Measurements from ENCODE around the gene KCNK2.

The KCNK2 gene, protein sequence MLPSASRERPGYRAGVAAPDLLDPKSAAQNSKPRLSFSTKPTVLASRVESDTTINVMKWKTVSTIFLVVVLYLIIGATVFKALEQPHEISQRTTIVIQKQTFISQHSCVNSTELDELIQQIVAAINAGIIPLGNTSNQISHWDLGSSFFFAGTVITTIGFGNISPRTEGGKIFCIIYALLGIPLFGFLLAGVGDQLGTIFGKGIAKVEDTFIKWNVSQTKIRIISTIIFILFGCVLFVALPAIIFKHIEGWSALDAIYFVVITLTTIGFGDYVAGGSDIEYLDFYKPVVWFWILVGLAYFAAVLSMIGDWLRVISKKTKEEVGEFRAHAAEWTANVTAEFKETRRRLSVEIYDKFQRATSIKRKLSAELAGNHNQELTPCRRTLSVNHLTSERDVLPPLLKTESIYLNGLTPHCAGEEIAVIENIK

DNA sequence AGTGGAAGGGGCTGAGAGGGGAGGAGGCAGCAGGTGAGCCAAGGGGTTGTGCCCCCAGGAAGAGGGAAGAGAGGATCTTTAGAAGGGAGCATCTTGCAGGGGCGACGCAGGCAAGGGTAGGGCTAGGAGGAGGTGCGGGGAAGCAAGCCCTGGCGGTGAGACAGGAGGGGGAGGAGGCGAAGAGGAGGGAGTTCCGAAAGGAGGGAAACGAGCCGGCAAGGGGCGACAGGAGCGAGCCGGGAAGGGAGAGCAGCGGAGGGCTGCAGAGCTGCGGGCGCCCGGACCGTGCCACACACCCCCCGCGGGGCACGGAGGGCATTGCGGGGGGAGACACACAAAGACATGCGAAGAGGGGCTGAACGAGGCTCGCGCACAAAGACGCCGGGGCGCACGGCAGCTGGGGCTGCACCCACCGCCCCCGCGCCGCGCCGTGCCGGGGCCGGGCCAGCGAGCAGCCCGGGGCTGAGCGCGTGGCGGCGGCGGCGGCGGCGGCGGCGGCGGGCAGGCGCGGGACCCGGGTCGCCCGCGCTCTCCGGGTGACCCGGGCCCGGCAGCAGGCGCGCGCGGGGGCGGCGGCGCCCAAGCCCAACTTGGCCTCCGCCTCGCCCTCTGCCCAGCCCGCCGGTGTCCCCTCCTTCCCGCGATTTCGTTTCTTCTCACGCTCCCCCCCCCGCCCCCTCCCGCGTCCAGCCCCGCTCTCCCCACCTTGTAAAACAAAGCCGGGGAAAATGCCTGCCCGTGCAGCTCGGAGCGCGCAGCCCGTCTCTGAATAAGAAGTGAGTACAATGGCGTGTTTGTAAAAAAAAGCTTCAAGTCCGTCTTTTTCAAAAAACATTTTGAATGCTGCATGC lies at the start of gene KCNK2:
TSS of gene KCNK2 (plus strand) at position 206 of the 851 bp plus-strand sequence. CDS start 649 bp downstream, outside the sequence.
- DNase-seq, result peak; percentile 78

DNA sequence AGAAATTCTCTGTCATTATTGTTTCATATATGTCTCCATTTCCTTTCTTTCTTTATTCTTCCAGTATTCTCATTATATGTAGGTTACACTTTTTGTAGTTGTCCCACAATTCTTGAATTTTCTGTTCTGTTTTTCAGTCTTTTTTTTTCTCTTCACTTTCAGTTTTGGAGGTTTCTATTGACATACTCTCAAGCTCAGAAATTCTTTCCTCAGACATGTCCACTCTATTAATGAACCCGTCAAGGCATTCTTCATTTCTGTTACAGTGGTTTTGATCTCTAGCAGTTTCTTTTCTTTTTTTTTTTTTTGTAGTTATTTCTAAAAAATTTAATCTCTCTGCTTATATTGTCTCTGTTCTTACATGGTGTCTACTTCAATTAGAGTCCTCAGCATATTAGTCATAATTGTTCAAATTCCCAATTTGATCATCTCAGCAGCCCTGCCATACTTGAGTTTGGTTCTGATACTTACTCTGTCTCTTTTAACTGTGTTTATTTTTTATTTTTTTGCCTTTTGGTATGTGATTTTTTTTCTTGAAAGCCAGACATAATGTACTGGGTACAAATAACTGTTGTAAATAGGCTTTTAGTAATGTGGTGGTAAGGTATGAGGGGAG lies 49.5 kb upstream of the KCNK2 start:
- no peak for DNase-seq

DNA sequence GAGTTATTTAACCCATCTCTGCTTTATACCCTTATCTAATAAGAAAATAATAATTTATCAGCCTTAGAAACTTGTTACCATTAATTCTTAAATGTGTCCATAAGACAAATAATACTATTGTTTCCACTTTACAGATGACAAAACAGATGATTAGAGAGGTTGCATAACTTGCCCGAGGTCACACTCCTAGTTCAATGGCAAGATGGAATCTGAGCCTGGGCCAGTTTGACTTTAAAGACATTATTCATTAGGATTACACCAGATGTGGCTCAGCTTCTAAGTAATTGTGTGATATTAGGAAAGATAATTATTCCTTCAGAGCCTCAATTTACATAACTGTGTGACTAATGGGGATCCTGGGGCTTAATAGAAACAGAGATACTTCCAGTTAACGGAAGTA lies 42.3 kb upstream of the KCNK2 start:
- DNase-seq, result no peak

DNA sequence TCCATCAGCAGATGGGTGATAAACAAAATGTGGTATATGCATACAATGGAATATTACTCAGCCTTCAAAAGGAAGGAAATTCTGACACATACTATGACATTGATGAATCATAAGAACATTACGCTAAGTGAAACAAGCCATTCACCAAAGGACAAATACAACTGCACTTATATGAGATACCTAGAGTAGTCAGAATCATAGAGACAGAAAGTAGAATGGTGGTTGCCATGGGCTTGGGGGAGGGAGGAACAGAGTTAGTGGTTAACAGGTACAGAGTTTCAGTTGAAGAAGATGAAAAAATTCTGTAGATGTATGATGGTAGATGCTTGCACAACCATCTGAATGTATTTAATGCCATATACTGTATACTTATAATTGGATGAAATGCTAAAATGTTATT lies 39.1 kb upstream of the KCNK2 start:
- no peak for DNase-seq

DNA sequence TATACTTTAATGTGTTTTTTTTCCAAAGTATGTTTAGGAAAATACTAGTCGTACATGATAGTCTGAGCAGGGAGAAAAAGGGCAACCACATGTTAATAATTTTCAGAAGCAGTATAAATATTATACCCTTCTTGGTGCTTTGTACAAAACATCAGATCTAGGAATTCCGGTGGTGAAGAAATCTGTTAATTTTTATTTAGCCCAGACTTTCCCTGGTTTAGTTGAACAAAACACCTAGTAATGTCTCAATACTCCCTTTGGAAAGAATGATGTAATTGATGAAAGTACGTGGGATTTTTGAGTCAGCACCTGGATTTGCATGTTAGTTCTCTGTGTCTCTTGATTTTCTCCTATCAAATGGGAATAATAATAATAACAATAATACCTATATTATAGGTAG lies 38.4 kb upstream of the KCNK2 start:
- DNase-seq, result no peak

DNA sequence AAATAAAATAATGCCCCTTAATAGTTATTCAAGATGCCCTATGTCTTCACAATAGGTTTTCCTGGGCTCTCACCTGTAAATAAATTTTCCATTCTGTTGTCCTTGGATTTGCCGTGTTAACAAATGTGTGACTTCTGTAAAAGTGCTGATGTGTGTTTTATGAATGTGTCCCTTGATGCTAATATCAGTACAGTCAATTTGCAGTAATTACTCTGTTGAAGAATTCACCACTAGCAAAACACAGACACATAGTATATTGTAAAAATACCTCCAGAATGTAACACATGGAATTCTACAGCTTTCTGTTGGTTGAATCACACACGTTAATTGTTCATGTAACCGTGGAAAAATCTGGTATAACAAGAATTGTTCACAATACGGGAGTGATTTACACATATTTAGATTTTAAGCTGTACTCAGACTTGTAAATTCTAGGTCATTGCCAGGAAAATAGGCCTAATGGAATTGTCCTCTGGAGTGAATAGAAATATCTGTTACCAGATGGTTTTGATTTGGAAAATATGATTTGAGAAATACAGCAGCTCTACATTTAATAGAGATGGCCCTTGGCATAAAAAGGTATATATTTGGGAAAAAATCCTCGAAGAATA lies 36.7 kb upstream of the KCNK2 start:
- DNase-seq, result no peak

DNA sequence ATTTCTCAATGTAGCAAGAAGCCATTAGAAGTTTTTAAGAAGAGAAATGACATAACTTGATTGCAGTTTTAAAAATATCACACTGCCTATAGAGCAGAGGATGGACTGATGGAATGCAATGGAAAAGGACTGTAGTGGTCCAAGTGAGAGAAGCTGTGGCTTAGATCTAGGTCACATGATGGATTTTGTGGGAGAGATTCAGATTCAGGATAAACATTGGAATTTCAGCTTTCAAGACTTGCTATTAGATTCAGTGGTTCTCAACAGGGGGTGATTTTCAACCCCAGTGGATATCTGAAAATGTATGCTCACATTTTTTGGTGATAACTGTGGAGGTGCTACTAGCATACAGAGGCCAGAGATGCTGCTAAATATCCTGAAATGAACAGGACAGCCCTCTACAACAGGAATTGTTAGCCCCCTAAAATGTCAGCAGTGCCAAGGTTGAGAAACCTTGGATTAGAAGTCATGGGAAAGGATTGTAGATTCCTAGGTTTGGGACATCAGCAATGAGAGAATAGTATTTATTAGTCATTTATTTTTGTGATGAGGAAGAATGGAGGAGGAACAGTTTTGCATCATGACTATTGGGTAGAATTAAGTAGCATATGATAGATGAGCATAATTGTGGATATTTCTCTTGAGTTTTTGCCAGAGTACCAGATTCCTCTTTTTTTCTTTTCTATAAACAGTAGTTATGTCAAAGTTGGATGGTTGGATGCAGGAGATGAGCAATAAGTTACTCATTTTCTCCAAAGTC lies 30.1 kb upstream of the KCNK2 start:
- no peak for DNase-seq

DNA sequence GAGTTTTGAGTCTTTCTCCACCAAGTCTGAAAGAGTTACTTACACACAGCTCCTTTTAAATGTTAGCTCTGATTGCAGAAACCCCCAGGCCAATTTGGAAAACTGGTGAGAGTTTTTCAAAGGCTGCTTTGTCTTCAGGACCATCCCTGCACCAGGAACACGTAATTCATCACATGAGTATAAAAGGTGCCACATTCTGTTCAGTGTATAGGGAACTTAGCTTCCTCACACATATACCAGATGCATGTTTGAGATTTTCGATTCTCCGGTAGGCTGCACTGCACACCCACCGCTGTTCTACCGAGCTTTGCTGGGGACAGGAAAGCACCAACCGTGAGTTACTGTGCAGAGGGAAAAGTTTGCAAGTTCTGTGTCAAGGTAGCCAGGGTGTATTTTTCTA lies 28.3 kb upstream of the KCNK2 start:
- DNase-seq, result no peak

DNA sequence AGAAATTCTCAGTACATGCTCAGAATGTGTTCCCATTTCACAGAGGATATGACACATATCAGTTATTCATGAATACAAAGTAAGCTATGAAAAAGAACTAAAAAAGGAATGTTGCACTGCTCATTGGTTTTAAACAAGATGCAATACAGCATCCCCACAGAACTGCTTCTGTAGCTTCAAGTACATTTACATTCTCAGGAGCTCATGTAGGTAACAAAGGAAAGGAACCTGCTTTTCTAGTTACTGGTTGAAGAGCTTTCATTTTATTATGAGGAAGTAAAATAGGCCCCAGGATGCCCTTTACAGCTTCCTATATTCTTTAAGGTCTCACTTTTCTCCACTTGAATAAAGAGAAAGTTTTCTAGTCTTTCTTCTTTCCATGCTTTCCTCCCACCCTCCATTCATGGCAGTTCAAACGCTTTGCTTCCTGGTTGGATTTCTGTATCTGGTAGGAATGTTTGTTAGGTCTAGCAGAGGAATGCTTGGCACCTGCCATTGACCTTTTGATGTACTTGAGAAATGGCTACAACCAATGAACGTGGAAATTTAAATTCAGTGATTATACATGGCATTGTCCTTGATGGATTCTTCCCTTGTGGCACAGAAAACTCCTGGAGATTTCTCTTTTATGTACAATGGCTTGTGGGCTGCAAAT lies 27.1 kb upstream of the KCNK2 start:
- DNase-seq, result no peak

DNA sequence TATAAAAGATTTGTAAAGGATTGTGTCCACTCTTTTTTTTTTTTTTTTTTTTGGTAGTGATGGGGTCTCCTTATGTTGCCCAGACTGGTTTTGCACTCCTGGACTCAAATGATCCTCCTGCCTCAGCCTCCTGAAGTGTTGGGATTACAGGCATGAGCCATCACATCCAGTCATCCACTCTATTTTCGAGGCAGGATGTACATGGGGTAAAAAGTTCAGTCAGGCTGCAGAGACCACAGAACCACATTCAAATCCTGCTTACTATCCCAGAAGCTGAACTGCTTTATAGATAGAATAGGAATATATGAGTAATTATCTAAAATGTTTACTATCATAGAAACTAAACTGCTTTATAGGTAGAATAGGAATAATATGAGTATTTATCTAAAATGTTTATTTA lies 26.0 kb upstream of the KCNK2 start:
- DNase-seq, result no peak

DNA sequence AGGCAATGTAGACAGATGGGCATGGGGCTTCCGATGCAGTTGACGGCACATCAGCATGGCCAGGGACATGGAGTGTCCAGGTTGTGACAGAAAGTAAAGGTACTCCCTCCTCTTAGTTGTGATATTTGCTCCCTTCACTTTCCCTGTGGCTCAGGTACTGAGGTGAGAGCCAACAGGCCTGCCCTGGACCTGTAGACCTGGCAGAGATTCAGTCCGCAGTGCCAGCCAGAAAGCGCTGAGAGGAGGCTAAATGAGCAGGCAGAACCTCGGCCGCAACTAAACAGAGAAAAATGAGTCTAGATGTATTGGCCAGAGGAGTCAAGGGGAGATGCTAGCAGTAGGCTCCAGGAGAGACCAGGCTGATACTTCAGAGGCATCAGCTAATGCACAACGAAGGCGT lies 22.6 kb upstream of the KCNK2 start:
- no peak for DNase-seq

DNA sequence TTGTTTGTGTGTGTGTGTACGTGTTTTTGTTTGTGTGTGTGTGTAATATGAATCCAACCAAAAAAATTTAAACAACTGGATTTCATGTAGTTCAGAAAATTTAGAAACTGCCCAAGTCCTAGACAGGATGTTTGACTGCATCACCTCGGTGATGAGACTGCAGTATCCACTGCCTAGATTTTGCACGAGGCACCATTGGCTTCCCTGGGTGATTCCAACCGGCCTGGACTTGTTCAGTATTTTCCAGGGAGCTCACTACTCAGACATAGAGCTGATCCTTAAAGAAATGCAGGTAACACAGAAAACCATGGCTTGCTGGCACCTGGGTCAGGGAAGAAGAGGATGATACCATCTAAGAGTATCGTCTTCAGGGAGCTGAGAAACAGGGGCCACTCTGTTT lies 18.2 kb upstream of the KCNK2 start:
- no peak for DNase-seq

DNA sequence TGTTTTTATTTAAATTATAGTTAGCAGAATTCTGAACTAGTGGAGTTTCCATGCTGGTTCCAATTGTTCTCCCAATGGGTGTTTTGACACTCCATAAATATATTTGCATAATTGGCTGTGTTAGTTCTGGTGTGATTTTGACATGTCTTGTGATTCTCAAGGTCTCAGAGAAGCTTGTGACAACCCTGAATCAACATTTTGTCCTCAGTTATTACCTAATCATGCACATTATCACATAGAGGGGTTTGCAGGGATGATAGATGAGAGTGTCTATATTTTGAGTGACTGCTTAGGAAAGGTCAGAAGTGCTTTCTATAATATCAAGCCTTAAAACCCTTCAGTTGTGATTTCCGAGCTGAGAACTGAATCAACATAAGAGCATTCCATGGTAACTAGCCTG lies 11.5 kb upstream of the KCNK2 start:
- DNase-seq, result no peak

DNA sequence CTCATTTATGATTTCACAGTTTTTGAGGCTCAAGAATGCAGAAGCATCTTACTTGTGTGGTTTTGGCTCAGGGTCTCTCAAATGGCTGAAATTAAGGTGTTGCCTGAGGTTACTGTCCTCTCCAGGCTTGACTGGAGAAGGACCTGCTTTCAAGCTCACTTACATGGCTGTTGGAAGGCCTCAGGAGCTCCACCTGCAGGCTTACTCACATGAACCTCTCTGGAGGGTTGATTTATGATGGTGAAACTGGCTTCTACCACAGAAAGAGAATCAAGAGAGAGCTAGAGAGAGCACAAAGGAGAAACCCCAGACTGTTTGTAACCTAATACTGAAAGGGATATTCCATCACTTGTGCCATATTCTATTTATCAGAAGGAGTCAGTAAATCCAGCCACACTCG lies 6.2 kb upstream of the KCNK2 start:
- DNase-seq, result no peak

DNA sequence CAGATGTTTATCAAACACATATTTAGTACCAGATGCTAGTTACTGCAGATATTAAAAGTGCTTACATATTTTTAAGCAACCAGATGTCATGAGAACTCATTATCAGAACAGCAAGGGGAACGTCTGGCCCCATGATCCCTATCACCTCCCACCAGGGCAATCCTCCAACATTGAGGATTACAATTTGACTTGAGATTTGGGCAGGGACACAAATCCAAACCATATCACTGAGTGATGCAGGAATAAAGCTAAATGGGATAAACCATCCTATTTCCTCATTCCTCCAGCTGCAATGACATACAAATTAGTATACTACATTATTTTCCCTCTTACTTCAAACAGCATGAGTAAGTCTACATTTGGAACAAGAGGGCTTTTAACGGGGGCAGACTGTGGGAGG lies 3.1 kb upstream of the KCNK2 start:
- DNase-seq, result no peak

DNA sequence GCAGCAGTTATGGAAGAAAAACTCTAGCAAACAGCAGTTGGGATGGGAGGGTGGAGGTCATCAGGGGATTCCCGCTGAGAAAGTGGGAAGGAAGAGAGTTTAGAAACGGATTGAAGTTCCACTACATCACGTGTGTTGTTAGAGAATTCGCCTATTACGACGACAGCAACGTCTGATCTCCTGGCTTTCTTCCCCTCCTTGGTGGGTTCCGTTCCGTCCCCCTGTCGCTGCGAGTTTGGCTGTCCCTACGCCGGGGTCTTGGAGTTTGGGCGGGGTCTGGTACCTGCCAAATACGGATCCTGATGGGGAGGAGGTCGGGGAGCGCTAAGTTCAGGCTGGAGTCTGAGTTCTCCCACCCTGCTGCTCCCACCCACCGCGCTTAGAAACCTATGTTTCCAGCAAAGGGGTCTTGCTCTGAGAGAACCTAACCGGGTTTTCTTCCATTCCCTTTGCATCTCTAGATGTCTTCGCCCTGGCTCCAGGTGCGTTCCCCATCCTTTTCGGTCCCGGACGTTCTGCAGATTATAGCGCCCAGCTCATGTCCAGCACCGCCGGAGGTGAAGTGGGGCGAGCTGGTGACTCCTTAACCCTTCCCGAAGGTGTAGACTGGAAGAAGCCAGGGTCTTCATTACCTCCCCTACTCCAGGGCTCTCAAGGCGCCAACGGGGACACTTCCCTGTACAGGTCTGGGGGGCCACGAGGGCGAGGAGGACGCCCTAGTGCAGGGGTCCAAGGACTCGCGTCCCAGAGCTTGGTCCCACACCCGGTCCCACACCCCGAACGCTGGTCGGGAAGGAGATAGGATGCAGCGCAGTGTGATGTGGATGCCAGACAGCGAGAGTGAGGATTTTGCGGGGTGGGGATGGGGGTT lies 641 bp upstream of the KCNK2 start:
- DNase-seq, result peak; percentile 54

DNA sequence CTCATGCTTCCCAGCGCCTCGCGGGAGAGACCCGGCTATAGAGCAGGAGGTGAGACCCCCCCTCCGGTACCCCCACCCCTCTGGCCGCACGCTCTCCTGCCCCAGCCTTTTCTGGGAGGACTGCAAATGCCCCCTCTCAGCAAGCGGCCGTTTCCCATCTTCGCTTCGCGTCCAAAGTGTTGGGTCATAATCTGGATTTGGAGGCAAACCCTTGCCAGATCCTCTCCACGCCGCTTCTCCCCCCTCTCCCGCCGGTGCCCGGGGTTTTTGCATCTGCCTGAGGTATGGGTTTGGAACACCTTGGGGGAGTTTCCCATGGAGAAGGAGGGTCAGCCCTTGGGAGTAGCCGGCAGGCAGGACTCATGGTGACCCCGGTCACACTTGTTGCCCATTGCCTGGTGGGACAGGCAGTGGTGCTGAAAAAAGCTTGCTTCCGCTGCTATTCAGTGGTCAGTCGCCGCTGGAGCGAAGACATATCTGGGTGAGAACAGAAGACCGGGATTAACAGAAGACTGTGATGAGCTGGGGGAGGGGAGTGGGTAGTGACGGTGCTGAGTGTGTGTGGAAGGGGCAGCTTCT lies 935 bp downstream of the KCNK2 start:
- peak; percentile 76 for DNase-seq

DNA sequence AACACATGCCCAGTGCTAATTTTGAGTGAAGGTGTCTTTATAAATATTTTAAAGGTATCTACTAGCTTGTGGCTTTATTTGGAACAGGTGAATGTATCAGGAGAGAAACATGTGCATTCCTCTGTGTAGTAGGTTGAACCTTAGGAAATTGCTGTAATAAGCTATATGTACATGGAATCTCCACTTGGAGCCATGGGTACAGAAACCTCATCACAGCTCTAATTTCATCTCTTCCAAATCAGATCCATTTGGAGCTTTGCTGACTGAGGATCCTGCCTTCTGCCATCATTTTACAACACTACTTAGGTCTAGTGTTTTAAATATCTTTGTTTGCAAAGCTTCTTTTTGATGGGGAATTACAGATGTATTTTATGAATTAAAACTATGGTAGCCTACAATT lies 2.1 kb downstream of the KCNK2 start:
- no peak for DNase-seq

DNA sequence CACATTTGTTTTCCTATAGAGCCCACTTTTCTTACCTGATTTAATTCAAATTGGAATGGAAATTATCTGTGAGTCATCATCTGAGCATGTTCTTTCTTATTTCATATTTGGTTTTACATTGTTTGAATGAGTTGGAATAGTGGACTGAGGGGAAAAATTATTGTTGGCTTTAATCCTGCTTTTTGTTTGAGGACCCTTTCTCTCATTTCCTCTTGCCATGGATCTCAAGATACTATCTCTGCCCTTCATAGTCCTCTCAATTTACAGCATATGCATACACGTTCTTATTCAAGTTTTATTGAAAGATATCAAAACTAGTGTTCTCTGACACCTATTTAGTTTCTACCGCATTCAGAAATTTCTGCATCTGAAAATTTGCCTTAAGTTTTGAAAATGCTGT lies 5.1 kb downstream of the KCNK2 start:
- DNase-seq, result no peak

DNA sequence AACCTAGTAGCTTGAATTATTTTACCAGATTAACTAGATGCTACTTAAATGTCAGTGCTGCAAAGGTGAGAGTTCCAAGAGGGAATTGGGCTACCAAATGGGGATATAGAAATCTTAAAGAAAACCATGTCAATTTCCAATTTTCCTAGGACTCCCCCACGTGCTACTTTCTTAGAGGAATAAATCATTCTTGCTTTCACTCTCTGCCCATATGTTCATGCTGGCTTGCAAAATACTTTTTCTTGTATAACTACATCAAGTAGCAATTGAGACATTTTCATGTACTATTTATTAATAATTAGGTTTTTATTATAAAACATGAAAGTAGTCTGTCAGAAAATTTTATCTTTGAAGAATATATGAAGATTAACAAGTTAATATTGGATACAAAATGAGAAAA lies 11.8 kb downstream of the KCNK2 start:
- no peak for DNase-seq

DNA sequence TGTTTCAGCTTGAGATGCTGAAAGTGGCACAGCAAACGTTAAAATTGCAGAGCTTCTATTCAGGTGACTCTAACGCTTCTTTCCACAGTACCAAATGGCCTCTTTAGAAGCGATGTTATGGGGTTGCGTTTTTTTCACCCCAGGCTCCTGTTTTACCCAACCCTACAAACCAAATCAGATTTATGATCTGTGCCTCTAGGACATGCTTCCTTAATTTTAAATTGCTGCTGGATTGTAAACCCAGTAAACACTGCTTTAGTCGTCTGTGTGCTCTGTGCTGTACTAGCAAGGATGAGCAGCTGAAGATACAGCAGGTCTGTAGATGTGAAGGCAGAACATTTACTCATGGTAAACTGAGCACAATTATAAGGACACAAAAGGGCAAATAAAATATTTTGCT lies 13.0 kb downstream of the KCNK2 start:
- no peak for DNase-seq

Measured in retina (tissue), 1 donor.